GM04504 (cell line): ENCODE measurements around the gene NCK1.
A peak's percentile ranks its signal among the peaks of the same experiment; 100 is the strongest.
"Not testable (repeated sequence)": the region's sequence is repeated elsewhere in the genome, so short reads cannot be mapped to it uniquely, and the experiment has no call there.

Source experiments
- DNase-seq: peaks from one replicate; pipeline ENCODE4 v3.0.0-alpha.2; 2012; ENCODE audit warnings: low read depth

Gene NCK1

GRCh38 chr3:136947477-136947876, 85.5 kb downstream of the NCK1 start:
- DNase-seq, result no peak

GRCh38 chr3:136949146-136949545, 87.1 kb downstream of the NCK1 start:
- DNase-seq, result no peak

- DNase-seq, result no peak
These were observed 87.7 kb downstream of the NCK1 start for GRCh38 chr3:136949708-136950107.

- no peak for DNase-seq
These were observed 88.6 kb downstream of the NCK1 start for GRCh38 chr3:136950623-136951022.

GRCh38 chr3:136952292-136952691, 90.3 kb downstream of the NCK1 start:
- DNase-seq, result no peak

- DNase-seq, result no peak
These were observed 92.2 kb downstream of the NCK1 start for GRCh38 chr3:136954251-136954650.

GRCh38 chr3:136954980-136955780, 93.2 kb downstream of the NCK1 start:
- no peak for DNase-seq

GRCh38 chr3:136955813-136956212, 93.8 kb downstream of the NCK1 start:
- DNase-seq, result peak; percentile 83

- DNase-seq, result no peak
These were observed 95.0 kb downstream of the NCK1 start for GRCh38 chr3:136956971-136957370.

- DNase-seq, result peak; percentile 85
These were observed 95.8 kb downstream of the NCK1 start, which contains the start of gene IL20RB for GRCh38 chr3:136957751-136958288. Gene IL20RB (plus strand): TSS chr3:136957983. CDS start chr3:136958114, 131 bp downstream.

- DNase-seq, result no peak
These were observed 96.9 kb downstream of the NCK1 start for GRCh38 chr3:136958939-136959338.

GRCh38 chr3:136959599-136959998, 97.6 kb downstream of the NCK1 start:
- no peak for DNase-seq

- DNase-seq, result peak; percentile 53
These were observed 99.1 kb downstream of the NCK1 start for GRCh38 chr3:136960838-136961836.

GRCh38 chr3:136962927-136963326, 100.9 kb downstream of the NCK1 start:
- no peak for DNase-seq

- not testable (repeated sequence) for DNase-seq
These were observed 107.5 kb downstream of the NCK1 start for GRCh38 chr3:136969539-136969938.

- DNase-seq, result no peak
These were observed 111.3 kb downstream of the NCK1 start for GRCh38 chr3:136973352-136973751.

- no peak for DNase-seq
These were observed 112.7 kb downstream of the NCK1 start for GRCh38 chr3:136974670-136975069.

GRCh38 chr3:136979204-136979603, 117.2 kb downstream of the NCK1 start:
- DNase-seq, result no peak

GRCh38 chr3:136979684-136980083, 117.7 kb downstream of the NCK1 start:
- no peak for DNase-seq

GRCh38 chr3:136982033-136982432, 120.0 kb downstream of the NCK1 start:
- no peak for DNase-seq

GRCh38 chr3:136982520-136983138, 120.6 kb downstream of the NCK1 start:
- DNase-seq, result no peak

GRCh38 chr3:136984837-136985236, 122.8 kb downstream of the NCK1 start:
- DNase-seq, result no peak
